ENCODE data around the gene TGFBR3. TPM values are rescaled to one million over a fixed set of nuclear protein-coding genes. Genes with fewer than 3 reads are reported as not detected.

The TGFBR3 gene
- total RNA-seq, 1 experiment from 2014 or later = not detected

- Histone ChIP-seq H3K27ac (ENCODE audit: low read length) (no peak overlapping the region), H3K9ac (ENCODE audit: low read length) (no peak overlapping the region), H3K4me1 (ENCODE audit: low read length) (no peaks in the 10 kb centered on the region), H3K79me2 (ENCODE audit: low read length) (no peaks in the 10 kb centered on the region), H3K4me2 (ENCODE audit: low read depth, low read length, poor library complexity, severe bottlenecking) (no peak overlapping the region), H3K4me3 (ENCODE audit: low read length) (no peak overlapping the region), H3K9me3 (ENCODE audit: low read length) (no peaks in the 10 kb centered on the region), H2AFZ (ENCODE audit: low read length) (no peak overlapping the region), H3K9me2 (replicated peaks; ENCODE audit: insufficient read depth, low read length) (no peaks in the 10 kb centered on the region), H4K20me1 (ENCODE audit: insufficient read depth, low read depth, low read length) (no peaks in the 10 kb centered on the region), H3K36me3 (ENCODE audit: insufficient read depth, low read length) (no peaks in the 10 kb centered on the region), H3K27me3 (ENCODE audit: low read length) (no peaks in the 10 kb centered on the region)
- no peak for DNase-seq
These were observed 66.7 kb downstream of the TGFBR3 start for GRCh38 chr1:91819038-91819788.

- no peak for DNase-seq
- no peaks in the 10 kb centered on the region for H4K20me1 ChIP-seq (ENCODE audit: insufficient read depth, low read depth, low read length)
These were observed 67.3 kb downstream of the TGFBR3 start for GRCh38 chr1:91818713-91818975.

GRCh38 chr1:91817211-91817905 lies 68.6 kb downstream of the TGFBR3 start:
- no peaks in the 10 kb centered on the region for H3K9me2 ChIP-seq (replicated peaks; ENCODE audit: insufficient read depth, low read length)
- no peak overlapping the region for H3K4me2 ChIP-seq (ENCODE audit: low read depth, low read length, poor library complexity, severe bottlenecking)
- H3K4me1 ChIP-seq (ENCODE audit: low read length) = no peaks in the 10 kb centered on the region
- H3K36me3 ChIP-seq (ENCODE audit: insufficient read depth, low read length) = no peaks in the 10 kb centered on the region
- H3K79me2 ChIP-seq (ENCODE audit: low read length) = no peaks in the 10 kb centered on the region
- no peak overlapping the region for H3K4me3 ChIP-seq (ENCODE audit: low read length)
- no peaks in the 10 kb centered on the region for H4K20me1 ChIP-seq (ENCODE audit: insufficient read depth, low read depth, low read length)
- H3K9me3 ChIP-seq (ENCODE audit: low read length) = no peaks in the 10 kb centered on the region
- no peak overlapping the region for H3K9ac ChIP-seq (ENCODE audit: low read length)
- H3K27ac ChIP-seq (ENCODE audit: low read length) = no peak overlapping the region
- no peaks in the 10 kb centered on the region for H3K27me3 ChIP-seq (ENCODE audit: low read length)
- DNase-seq = no peak
- H2AFZ ChIP-seq (ENCODE audit: low read length) = no peak overlapping the region

More at GRCh38 chr1:91818713-91818975, 67.3 kb downstream of the TGFBR3 start:
- H3K36me3 ChIP-seq (ENCODE audit: insufficient read depth, low read length) = no peaks in the 10 kb centered on the region
- H3K27me3 ChIP-seq (ENCODE audit: low read length) = no peaks in the 10 kb centered on the region
- no peak overlapping the region for H2AFZ ChIP-seq (ENCODE audit: low read length)
- no peak overlapping the region for H3K4me3 ChIP-seq (ENCODE audit: low read length)
- H3K4me1 ChIP-seq (ENCODE audit: low read length) = no peaks in the 10 kb centered on the region
- H3K4me2 ChIP-seq (ENCODE audit: low read depth, low read length, poor library complexity, severe bottlenecking) = no peak overlapping the region
- no peak overlapping the region for H3K9ac ChIP-seq (ENCODE audit: low read length)
- no peaks in the 10 kb centered on the region for H3K9me3 ChIP-seq (ENCODE audit: low read length)
- no peak overlapping the region for H3K27ac ChIP-seq (ENCODE audit: low read length)
- H3K9me2 ChIP-seq (replicated peaks; ENCODE audit: insufficient read depth, low read length) = no peaks in the 10 kb centered on the region
- no peaks in the 10 kb centered on the region for H3K79me2 ChIP-seq (ENCODE audit: low read length)

- H3K36me3 ChIP-seq (ENCODE audit: insufficient read depth, low read length) = no peaks in the 10 kb centered on the region
- no peaks in the 10 kb centered on the region for H3K79me2 ChIP-seq (ENCODE audit: low read length)
- H4K20me1 ChIP-seq (ENCODE audit: insufficient read depth, low read depth, low read length) = no peaks in the 10 kb centered on the region
- H3K9ac ChIP-seq (ENCODE audit: low read length) = no peak overlapping the region
- no peak for DNase-seq
- H3K4me3 ChIP-seq (ENCODE audit: low read length) = no peak overlapping the region
- H3K4me1 ChIP-seq (ENCODE audit: low read length) = no peaks in the 10 kb centered on the region
- no peaks in the 10 kb centered on the region for H3K9me3 ChIP-seq (ENCODE audit: low read length)
- H3K9me2 ChIP-seq (replicated peaks; ENCODE audit: insufficient read depth, low read length) = no peaks in the 10 kb centered on the region
- H3K27ac ChIP-seq (ENCODE audit: low read length) = no peak overlapping the region
- no peak overlapping the region for H2AFZ ChIP-seq (ENCODE audit: low read length)
- H3K4me2 ChIP-seq (ENCODE audit: low read depth, low read length, poor library complexity, severe bottlenecking) = no peak overlapping the region
- no peaks in the 10 kb centered on the region for H3K27me3 ChIP-seq (ENCODE audit: low read length)
These were observed 69.9 kb downstream of the TGFBR3 start for GRCh38 chr1:91816031-91816430.

- DNase-seq = no peak
- no peaks in the 10 kb centered on the region for H3K9me2 ChIP-seq (replicated peaks; ENCODE audit: insufficient read depth, low read length)
- H3K4me3 ChIP-seq (ENCODE audit: low read length) = no peak overlapping the region
- H3K27ac ChIP-seq (ENCODE audit: low read length) = no peak overlapping the region
- no peak overlapping the region for H3K9ac ChIP-seq (ENCODE audit: low read length)
- no peak overlapping the region for H2AFZ ChIP-seq (ENCODE audit: low read length)
- no peaks in the 10 kb centered on the region for H3K9me3 ChIP-seq (ENCODE audit: low read length)
- H4K20me1 ChIP-seq (ENCODE audit: insufficient read depth, low read depth, low read length) = no peaks in the 10 kb centered on the region
- H3K36me3 ChIP-seq (ENCODE audit: insufficient read depth, low read length) = no peaks in the 10 kb centered on the region
- no peaks in the 10 kb centered on the region for H3K79me2 ChIP-seq (ENCODE audit: low read length)
- H3K27me3 ChIP-seq (ENCODE audit: low read length) = no peaks in the 10 kb centered on the region
- no peaks in the 10 kb centered on the region for H3K4me1 ChIP-seq (ENCODE audit: low read length)
- no peak overlapping the region for H3K4me2 ChIP-seq (ENCODE audit: low read depth, low read length, poor library complexity, severe bottlenecking)
These were observed 71.5 kb downstream of the TGFBR3 start for GRCh38 chr1:91814448-91814847.

GRCh38 chr1:91813813-91814212 lies 72.1 kb downstream of the TGFBR3 start:
- no peak overlapping the region for H3K27ac ChIP-seq (ENCODE audit: low read length)
- no peak overlapping the region for H2AFZ ChIP-seq (ENCODE audit: low read length)
- H3K4me1 ChIP-seq (ENCODE audit: low read length) = no peaks in the 10 kb centered on the region
- no peaks in the 10 kb centered on the region for H3K36me3 ChIP-seq (ENCODE audit: insufficient read depth, low read length)
- H3K9me2 ChIP-seq (replicated peaks; ENCODE audit: insufficient read depth, low read length) = no peaks in the 10 kb centered on the region
- no peaks in the 10 kb centered on the region for H3K79me2 ChIP-seq (ENCODE audit: low read length)
- no peaks in the 10 kb centered on the region for H4K20me1 ChIP-seq (ENCODE audit: insufficient read depth, low read depth, low read length)
- H3K9me3 ChIP-seq (ENCODE audit: low read length) = no peaks in the 10 kb centered on the region
- H3K4me2 ChIP-seq (ENCODE audit: low read depth, low read length, poor library complexity, severe bottlenecking) = no peak overlapping the region
- no peaks in the 10 kb centered on the region for H3K27me3 ChIP-seq (ENCODE audit: low read length)
- H3K4me3 ChIP-seq (ENCODE audit: low read length) = no peak overlapping the region
- H3K9ac ChIP-seq (ENCODE audit: low read length) = no peak overlapping the region
- DNase-seq = no peak

- Histone ChIP-seq H3K4me1 (ENCODE audit: low read length) (no peaks in the 10 kb centered on the region), H2AFZ (ENCODE audit: low read length) (no peak overlapping the region), H3K27ac (ENCODE audit: low read length) (no peak overlapping the region), H3K4me2 (ENCODE audit: low read depth, low read length, poor library complexity, severe bottlenecking) (no peak overlapping the region), H3K9me2 (replicated peaks; ENCODE audit: insufficient read depth, low read length) (no peaks in the 10 kb centered on the region), H3K36me3 (ENCODE audit: insufficient read depth, low read length) (no peaks in the 10 kb centered on the region), H3K9me3 (ENCODE audit: low read length) (no peaks in the 10 kb centered on the region), H3K27me3 (ENCODE audit: low read length) (no peaks in the 10 kb centered on the region), H3K9ac (ENCODE audit: low read length) (no peak overlapping the region), H3K79me2 (ENCODE audit: low read length) (no peaks in the 10 kb centered on the region), H3K4me3 (ENCODE audit: low read length) (no peak overlapping the region), H4K20me1 (ENCODE audit: insufficient read depth, low read depth, low read length) (no peaks in the 10 kb centered on the region)
- DNase-seq = no peak
These were observed 74.5 kb downstream of the TGFBR3 start for GRCh38 chr1:91811363-91812025.

GRCh38 chr1:91809317-91809716 lies 76.6 kb downstream of the TGFBR3 start:
- Histone ChIP-seq H2AFZ (ENCODE audit: low read length) (no peak overlapping the region), H3K4me2 (ENCODE audit: low read depth, low read length, poor library complexity, severe bottlenecking) (no peak overlapping the region), H3K4me3 (ENCODE audit: low read length) (no peak overlapping the region), H3K9ac (ENCODE audit: low read length) (no peak overlapping the region), H3K9me3 (ENCODE audit: low read length) (no peaks in the 10 kb centered on the region), H3K9me2 (replicated peaks; ENCODE audit: insufficient read depth, low read length) (no peaks in the 10 kb centered on the region), H4K20me1 (ENCODE audit: insufficient read depth, low read depth, low read length) (no peaks in the 10 kb centered on the region), H3K36me3 (ENCODE audit: insufficient read depth, low read length) (no peaks in the 10 kb centered on the region), H3K27ac (ENCODE audit: low read length) (no peak overlapping the region), H3K27me3 (ENCODE audit: low read length) (no peaks in the 10 kb centered on the region), H3K79me2 (ENCODE audit: low read length) (no peaks in the 10 kb centered on the region), H3K4me1 (ENCODE audit: low read length) (no peaks in the 10 kb centered on the region)
- DNase-seq = no peak
